Measurements from ENCODE around the gene WDR27.

Gene WDR27

DNA sequence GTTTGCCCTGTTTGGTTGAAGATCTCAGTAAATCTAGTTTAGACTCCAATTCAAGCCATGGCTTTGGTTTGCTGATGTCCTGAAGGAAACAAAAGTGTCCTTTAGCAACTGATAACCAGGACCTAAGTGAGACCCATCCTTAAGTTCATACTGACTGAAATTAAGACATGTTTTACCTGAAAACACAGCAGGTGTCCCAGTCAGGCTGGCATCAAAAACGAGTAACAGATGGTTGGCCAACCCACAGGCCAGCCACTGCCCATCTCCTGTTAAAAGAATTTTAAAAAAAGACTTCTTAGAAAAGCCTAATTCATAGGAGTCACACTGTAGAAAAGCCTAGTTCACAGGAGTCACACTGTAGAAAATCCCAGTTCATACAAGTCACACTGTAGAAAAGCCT lies 58.3 kb downstream of the WDR27 start:
- Histone ChIP-seq H3K4me3 (ENCODE audit: low read length) (no peak overlapping the region), H3K27ac (ENCODE audit: low read length) (no peak overlapping the region), H4K20me1 (ENCODE audit: insufficient read depth, low read length) (no peaks in the 10 kb centered on the region), H3K27me3 (replicated peaks; ENCODE audit: insufficient read depth, low read length) (no peaks in the 10 kb centered on the region), H2AFZ (ENCODE audit: low read length) (no peak overlapping the region), H3K4me1 (ENCODE audit: low read length) (no peaks in the 10 kb centered on the region), H3K9me3 (replicated peaks; ENCODE audit: insufficient read depth, low read length) (no peaks in the 10 kb centered on the region), H3K4me2 (ENCODE audit: low read depth, low read length) (no peak overlapping the region), H3F3A (ENCODE audit: insufficient read depth, low read length) (no peaks in the 10 kb centered on the region), H3K79me2 (ENCODE audit: low read length) (no peaks in the 10 kb centered on the region), H3K9me2 (replicated peaks; ENCODE audit: insufficient read depth, low read length) (no peaks in the 10 kb centered on the region), H3K36me3 (replicated peaks; ENCODE audit: insufficient read depth, low read length) (no peaks in the 10 kb centered on the region), H3K9ac (ENCODE audit: low read length) (no peak overlapping the region)
- TF ChIP-seq EZH2 (optimal IDR thresholded peaks at IDR 0.05; ENCODE audit: low read depth, low read length) (no peak), EZH2phosphoT487 (IDR thresholded peaks at IDR 0.05; ENCODE audit: low read length) (no peak)
- TF ChIP-seq, protein P1, sequence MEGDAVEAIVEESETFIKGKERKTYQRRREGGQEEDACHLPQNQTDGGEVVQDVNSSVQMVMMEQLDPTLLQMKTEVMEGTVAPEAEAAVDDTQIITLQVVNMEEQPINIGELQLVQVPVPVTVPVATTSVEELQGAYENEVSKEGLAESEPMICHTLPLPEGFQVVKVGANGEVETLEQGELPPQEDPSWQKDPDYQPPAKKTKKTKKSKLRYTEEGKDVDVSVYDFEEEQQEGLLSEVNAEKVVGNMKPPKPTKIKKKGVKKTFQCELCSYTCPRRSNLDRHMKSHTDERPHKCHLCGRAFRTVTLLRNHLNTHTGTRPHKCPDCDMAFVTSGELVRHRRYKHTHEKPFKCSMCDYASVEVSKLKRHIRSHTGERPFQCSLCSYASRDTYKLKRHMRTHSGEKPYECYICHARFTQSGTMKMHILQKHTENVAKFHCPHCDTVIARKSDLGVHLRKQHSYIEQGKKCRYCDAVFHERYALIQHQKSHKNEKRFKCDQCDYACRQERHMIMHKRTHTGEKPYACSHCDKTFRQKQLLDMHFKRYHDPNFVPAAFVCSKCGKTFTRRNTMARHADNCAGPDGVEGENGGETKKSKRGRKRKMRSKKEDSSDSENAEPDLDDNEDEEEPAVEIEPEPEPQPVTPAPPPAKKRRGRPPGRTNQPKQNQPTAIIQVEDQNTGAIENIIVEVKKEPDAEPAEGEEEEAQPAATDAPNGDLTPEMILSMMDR (IDR thresholded peaks at IDR 0.05; ENCODE audit: low read length): no peak
- no peak for DNase-seq

DNA sequence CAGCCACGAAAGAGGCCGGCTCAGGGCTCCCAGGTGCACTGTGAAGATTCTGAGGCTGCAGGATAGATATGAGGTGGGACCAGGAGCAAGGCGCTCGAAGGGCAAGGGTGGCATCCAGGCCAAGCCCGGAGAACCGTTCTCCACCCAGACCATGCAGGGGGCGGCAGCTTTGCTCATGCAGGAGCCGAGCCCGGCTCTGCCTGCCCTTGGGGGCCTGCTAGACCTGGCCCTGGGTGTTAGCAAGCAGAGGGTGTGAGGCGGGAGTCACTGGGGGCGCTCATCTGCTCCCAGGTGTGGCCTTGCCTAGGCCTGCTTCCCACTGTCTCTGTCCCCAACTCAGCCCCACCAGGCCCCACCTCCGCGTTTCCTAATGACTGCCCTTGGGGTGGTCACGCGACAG lies 59.4 kb downstream of the WDR27 start:
- Histone ChIP-seq H3K4me2 (ENCODE audit: low read depth, low read length) (no peak overlapping the region), H3F3A (ENCODE audit: insufficient read depth, low read length) (no peaks in the 10 kb centered on the region), H4K20me1 (ENCODE audit: insufficient read depth, low read length) (no peaks in the 10 kb centered on the region), H2AFZ (ENCODE audit: low read length) (no peak overlapping the region), H3K27ac (ENCODE audit: low read length) (no peak overlapping the region), H3K9me3 (replicated peaks; ENCODE audit: insufficient read depth, low read length) (no peaks in the 10 kb centered on the region), H3K36me3 (replicated peaks; ENCODE audit: insufficient read depth, low read length) (no peaks in the 10 kb centered on the region), H3K27me3 (replicated peaks; ENCODE audit: insufficient read depth, low read length) (no peaks in the 10 kb centered on the region), H3K4me1 (ENCODE audit: low read length) (no peaks in the 10 kb centered on the region), H3K9me2 (replicated peaks; ENCODE audit: insufficient read depth, low read length) (no peaks in the 10 kb centered on the region), H3K4me3 (ENCODE audit: low read length) (no peak overlapping the region), H3K79me2 (ENCODE audit: low read length) (no peaks in the 10 kb centered on the region), H3K9ac (ENCODE audit: low read length) (no peak overlapping the region)
- no peak for DNase-seq
- TF ChIP-seq EZH2 (optimal IDR thresholded peaks at IDR 0.05; ENCODE audit: low read depth, low read length) (no peak), EZH2phosphoT487 (IDR thresholded peaks at IDR 0.05; ENCODE audit: low read length) (no peak)
- TF ChIP-seq, protein P1 (IDR thresholded peaks at IDR 0.05; ENCODE audit: low read length): no peak

DNA sequence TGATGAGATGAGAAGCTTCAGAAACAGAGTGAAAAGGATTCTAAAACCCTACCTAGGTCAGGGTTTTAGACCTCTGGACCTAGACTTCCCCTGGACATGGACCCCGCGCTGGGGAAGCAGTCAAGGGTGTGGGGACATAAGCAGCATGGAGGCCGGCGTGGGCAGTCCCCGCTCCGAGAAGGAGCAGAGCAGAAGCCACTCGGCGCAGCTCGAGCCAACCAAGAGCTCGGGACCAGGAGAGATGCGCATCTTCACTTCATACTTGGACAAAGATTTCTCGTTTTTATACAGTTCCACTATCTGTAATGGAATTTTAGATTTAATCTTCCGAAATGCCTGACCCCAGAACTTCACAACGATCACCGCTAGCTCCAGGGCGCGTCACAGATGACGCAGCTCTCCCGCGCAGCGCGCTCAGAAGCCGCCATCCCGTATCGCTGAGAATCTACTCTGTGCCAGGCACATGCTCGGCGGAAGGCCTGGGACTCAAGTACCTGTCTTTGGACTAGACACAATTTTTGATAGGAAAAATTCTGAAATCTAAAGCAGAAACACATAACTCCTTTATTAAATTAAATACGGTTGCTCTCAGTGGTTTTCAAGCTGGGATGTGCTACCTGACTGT lies 60.3 kb downstream of the WDR27 start:
- H3K4me2 ChIP-seq (ENCODE audit: low read depth, low read length): no peak overlapping the region
- H3F3A ChIP-seq (ENCODE audit: insufficient read depth, low read length): no peaks in the 10 kb centered on the region
- no peaks in the 10 kb centered on the region for H3K9me2 ChIP-seq (replicated peaks; ENCODE audit: insufficient read depth, low read length)
- no peaks in the 10 kb centered on the region for H3K79me2 ChIP-seq (ENCODE audit: low read length)
- H3K4me3 ChIP-seq (ENCODE audit: low read length): no peak overlapping the region
- no peak for TF ChIP-seq EZH2phosphoT487 (IDR thresholded peaks at IDR 0.05; ENCODE audit: low read length)
- no peak for TF ChIP-seq EZH2 (optimal IDR thresholded peaks at IDR 0.05; ENCODE audit: low read depth, low read length)
- TF ChIP-seq, protein P1 (IDR thresholded peaks at IDR 0.05; ENCODE audit: low read length): no peak
- H3K9me3 ChIP-seq (replicated peaks; ENCODE audit: insufficient read depth, low read length): no peaks in the 10 kb centered on the region
- H4K20me1 ChIP-seq (ENCODE audit: insufficient read depth, low read length): no peaks in the 10 kb centered on the region
- H3K27me3 ChIP-seq (replicated peaks; ENCODE audit: insufficient read depth, low read length): no peaks in the 10 kb centered on the region
- no peak for DNase-seq
- no peaks in the 10 kb centered on the region for H3K4me1 ChIP-seq (ENCODE audit: low read length)
- no peak overlapping the region for H2AFZ ChIP-seq (ENCODE audit: low read length)
- H3K9ac ChIP-seq (ENCODE audit: low read length): no peak overlapping the region
- no peaks in the 10 kb centered on the region for H3K36me3 ChIP-seq (replicated peaks; ENCODE audit: insufficient read depth, low read length)
- no peak overlapping the region for H3K27ac ChIP-seq (ENCODE audit: low read length)
